Stimulated activated CD8-positive, alpha-beta memory T cell treated with anti-CD3 and anti-CD28 coated beads, Interleukin-4, amount 100 ng/mL, for 24 hours (primary cell): ENCODE data around the gene FXYD4.
"Not testable (repeated sequence)": the region's sequence is repeated elsewhere in the genome, so short reads cannot be mapped to it uniquely, and the experiment has no call there.

Source experiments
- DNase-seq: peaks from one replicate; pipeline ENCODE4 v3.0.0-alpha.2; 2020; ENCODE audit warnings: low read depth

Gene FXYD4, protein sequence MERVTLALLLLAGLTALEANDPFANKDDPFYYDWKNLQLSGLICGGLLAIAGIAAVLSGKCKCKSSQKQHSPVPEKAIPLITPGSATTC

DNA sequence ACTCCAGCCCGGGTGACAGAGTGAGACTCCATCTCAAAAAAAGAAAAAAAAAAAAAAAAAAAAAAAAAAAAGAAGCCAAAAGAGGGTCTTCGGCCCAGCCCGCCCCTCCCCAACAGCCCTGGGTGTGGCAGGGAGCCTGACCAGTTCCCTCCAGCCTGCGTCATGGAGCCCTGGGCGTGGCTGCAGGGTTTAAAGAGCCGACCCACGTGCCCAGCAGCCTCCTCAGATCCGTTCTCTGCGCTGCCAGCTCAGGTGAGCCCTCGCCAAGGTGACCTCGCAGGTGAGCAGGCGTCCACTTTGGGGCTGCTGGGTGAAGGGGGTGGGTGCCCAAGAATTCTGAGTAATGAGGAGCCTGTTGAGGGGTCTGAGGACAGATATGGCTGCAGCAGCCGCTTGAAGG lies at the start of gene FXYD4:
Gene FXYD4, plus strand, starts transcription at position 219 of the 400 bp plus-strand sequence. CDS start 2,111 bp downstream, outside the sequence.
- no peak for DNase-seq

DNA sequence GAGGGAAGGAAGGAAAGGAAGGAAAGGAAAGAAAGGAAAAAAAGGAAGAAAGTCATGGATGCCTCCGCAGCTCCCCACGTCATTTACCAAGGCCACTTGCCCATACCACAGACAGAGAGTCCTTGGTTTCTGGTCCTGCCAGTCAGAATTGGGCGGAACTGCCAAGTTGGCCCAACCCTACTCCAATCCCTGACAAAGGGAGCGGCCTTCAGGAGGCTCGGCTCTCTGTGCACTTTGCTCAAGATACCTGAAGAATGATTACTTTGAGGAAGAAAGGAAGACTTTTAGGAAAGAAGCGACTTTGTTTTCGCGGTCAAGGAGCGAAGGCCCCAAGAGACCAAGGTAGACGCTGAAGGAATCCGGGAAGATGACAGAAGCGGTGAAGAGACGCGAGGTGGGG lies 49.1 kb upstream of the FXYD4 start:
- no peak for DNase-seq

DNA sequence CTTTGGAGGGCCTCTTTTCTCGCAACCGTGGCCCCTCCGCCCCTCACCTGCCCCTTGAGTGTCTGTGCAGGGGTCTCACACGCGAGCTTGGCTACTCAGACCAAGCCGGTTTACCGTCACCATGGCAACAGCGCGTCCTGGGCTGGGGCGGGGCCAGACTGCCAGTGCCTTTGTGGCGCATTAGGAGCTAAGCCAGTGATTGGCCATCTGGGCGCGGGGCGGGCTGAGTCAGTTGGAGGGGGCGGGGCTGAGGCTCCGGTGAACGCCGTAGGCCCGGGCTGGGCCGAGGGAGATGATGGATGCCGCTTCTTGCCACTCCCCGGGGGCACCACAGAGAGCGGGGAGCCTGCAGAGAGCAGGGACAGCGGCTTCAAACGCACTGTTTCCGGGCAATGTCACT lies 48.7 kb upstream of the FXYD4 start:
- DNase-seq, result peak; percentile 65

DNA sequence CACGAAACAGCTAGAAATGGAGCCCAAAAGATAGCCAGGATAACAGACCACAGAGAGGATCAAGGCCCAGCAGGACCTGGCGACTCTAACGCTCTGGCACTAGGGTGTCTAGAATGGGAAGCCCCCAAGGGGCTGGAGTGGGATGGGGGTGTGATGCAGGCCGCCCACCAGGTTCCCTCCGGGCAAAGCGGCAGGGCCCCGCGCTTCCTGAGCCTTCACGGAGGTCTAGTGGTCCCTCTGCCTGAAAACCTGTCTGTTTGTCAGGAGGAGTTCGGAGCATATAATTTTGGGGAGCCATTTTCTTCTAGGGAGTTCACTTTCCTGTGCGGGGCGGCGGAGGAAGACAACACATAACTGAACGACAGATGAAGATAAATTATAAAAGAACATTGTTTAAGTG lies 48.2 kb upstream of the FXYD4 start:
- DNase-seq, result no peak

DNA sequence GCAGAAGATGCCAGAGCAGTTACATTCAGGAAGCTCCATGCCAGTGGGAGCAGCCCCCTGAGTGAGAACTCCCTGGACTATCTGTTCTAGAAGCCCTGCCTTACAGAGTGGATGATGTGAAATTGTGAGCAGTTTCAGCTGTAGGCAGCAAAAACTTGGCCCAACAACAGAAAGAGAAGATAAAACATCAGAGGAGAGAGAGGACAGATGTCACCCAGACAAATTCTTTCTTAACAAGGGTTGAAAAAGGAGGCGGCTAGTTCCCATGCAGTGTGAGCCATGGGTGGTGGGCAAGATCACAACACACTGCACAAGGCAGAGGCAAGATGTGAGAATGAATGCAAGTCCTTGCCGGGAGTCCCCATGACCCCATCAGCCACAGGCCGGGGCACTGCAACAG lies 46.6 kb upstream of the FXYD4 start:
- no peak for DNase-seq

DNA sequence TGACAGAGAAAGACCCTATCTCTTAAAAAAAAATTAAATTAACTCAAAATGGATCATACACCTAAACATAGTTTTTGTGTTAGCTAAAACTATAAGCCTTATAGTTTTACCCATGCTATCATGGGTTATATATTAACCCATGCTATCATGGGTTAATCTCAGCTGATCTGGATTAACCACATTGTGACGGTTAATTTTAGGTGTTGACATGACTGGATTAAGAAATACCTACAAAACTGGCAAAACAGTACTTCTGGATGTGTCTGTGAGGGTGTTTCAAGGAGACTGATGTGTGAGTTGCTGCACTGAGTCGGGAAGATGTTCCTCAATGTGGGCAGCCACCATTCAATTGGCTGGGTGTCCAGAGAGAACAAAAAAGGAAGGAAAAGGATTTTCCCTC lies 44.3 kb upstream of the FXYD4 start:
- DNase-seq, result no peak

DNA sequence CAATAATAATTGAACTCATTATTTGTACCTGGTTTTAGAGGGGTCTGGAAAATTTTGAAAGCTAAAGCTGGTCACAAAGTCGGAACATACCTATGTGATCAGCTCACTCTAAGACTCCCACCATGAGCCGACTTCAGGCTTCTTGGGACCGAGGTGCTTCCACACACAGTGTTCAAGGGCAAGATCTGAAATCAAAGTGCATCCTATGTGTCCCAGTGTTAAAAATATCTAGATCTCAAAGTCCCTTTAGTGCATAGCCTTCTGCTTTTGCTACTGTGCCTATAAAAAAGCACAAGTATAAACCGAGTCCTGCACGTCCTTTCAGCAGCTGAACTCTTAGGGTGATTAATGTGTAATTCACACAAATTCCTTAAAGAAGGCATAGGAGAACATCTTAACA lies 43.5 kb upstream of the FXYD4 start:
- DNase-seq, result no peak

DNA sequence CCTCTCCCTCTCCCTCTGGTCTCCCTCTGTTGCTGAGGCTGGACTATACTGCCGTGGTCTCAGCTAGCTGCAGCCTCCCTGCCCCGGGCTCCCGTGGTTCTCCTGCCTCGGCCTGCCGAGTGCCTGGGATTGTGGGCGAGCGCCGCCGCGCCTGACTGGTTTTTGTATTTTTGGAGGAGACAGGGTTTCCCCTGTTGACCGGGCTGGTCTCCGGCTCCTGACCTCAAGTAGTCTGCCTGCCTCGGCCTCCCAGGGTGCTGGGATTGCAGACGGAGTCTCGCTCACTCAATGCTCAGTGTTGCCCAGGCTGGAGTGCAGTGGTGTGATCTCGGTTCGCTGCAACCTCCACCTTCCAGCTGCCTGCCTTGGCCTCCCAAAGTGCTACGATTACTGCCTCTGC lies 42.6 kb upstream of the FXYD4 start:
- not testable (repeated sequence) for DNase-seq

DNA sequence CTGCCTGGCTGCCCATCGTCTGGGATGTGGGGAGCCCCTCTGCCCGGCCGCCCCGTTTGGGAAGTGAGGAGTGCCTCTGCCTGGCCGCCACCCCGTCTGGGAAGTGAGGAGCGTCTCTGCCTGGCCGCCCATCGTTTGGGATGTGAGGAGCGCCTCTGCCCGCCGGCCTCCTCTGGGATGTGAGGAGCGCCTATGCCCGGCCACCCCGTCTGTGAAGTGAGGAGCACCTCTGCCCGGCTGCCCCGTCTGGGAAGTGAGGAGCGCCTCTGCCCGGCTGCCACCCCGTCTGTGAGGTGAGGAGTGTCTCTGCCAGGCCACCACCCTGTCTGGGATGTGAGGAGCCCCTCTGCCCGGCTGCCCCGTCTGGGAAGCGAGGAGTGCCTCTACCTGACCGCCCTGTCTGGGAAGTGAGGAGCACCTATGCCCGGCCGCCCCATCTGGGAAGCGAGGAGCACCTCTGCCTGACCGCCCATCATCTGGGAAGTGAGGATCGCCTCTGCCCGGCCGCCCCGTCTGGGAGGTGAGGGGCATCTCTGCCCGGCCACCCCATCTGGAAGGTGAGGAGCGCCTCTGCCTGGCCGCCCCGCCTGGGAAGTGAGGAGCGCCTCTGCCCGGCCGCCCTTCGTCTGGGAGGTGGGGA lies 42.1 kb upstream of the FXYD4 start:
- DNase-seq, result not testable (repeated sequence)

DNA sequence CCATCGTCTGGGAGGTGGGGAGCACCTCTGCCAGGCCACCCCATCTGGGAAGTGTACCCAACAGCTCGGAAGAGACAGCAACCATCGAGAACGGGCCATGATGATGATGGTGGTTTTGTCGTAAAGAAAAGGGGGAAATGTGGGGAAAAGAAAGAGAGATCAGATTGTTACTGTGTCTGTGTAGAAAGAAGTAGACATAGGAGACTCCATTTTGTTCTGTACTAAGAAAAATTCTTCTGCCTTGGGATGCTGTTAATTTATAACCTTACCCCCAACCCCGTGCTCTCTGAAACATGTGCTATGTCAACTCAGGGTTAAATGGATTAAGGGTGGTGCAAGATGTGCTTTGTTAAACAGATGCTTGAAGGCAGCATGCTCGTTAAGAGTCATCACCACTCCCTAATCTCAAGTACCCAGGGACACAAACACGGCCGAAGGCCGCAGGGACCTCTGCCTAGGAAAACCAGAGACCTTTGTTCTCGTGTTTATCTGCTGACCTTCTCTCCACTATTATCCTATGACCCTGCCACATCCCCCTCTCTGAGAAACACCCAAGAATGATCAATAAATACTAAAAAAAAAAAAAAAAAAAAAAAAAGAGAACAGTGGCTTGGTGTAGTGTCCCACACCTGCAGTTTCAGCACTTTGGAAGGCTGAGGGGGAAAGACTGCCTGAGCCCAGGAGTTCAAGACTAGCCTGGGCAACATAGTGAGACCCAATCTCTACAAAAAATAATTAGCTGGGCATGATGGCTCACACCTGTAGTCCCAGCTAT lies 41.2 kb upstream of the FXYD4 start:
- not testable (repeated sequence) for DNase-seq

DNA sequence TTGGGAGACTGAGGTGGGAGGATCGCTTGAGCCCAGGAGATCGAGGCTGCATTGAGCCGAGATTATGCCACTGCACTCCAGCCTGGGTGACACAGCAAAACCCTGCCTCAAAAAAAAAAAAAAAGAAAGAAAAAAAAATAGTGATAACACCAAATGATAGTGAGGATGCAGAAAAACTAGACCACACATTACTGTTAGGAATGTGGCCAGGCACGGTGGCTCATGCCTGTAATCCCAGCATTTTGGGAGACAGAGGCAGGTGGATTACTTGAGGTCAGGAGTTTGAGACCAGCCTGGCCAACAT lies 40.7 kb upstream of the FXYD4 start:
- DNase-seq, result not testable (repeated sequence)

DNA sequence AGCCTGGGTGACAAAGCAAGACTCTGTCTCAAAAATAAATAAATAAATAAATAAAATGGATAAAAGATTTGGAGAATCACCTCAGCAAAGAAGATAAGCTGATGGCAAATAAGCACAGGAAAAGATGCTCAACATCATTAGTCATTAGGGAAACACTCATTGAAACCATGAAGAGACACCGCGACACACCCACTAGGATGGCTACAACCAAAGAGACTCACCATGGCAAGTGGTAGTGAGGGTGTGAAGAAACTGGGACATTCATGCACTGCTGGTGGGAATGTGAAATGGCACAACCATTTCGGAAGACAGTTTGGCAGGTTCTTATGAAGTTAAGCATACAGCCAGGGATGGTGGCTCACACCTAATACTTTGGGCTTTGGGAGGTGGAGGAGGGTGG lies 37.8 kb upstream of the FXYD4 start:
- DNase-seq, result no peak

DNA sequence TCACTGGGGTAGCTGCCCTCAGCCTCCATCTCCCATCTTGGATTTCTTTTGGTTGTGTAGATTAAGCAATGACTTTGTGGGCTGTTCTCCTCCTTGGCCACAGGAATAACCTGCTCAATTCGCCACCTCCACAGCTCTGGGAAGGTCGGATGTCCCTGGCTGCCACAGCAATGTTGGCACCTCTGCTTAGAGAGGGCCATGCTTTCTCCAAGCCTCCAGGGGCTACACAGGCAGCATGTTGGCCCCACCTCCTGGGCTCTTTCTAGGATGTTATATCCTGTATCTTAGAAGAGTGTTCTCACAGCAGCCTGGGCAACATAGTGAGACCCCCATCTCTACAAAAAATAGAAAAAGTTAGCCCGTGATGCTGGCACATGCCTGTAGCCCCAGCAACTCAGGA lies 35.4 kb upstream of the FXYD4 start:
- no peak for DNase-seq

DNA sequence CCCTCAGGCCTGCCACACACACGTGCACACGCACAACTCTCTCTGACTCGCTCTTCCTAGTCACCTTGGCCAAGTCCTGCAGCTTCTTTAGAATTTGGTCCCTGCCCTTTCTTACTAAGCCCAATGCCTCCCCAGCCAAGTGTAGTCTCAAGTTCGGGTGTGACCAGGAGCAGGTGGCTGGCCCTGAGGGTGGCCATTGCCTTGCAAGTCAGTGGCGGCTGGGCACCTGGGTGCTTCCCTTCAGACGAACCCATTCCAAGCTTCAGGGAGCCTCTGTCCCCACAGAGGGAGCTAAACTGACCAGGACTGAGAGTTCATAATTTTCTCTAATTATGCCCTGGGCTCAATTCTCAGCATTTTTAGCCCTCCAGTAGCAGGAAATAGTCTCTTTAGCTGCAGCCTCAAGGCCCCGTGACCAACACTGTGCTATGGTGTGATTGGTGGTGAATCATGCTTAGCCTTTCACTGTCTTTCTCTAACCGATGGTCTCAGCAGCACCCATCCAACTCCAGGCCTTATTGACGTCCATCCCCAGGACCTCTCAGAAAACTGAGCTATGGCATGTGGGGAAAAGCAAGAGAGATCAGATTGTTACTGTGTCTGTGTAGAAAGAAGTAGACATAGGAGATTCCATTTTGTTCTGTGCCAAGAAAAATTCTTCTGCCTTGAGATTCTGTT lies 34.7 kb upstream of the FXYD4 start:
- DNase-seq, result no peak

DNA sequence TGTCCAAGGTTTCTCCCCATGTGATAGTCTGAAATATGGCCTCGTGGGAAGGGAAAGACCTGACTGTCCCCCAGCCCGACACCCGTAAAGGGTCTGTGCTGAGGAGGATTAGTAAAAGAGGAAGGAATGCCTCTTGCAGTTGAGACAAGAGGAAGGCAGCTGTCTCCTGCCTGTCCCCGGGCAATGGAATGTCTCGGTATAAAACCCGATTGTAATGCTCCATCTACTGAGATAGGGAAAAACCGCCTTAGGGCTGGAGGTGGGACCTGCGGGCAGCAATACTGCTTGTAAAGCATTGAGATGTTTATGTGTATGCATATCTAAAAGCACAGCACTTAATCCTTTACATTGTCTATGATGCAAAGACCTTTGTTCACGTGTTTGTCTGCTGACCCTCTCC lies 33.9 kb upstream of the FXYD4 start:
- not testable (repeated sequence) for DNase-seq

DNA sequence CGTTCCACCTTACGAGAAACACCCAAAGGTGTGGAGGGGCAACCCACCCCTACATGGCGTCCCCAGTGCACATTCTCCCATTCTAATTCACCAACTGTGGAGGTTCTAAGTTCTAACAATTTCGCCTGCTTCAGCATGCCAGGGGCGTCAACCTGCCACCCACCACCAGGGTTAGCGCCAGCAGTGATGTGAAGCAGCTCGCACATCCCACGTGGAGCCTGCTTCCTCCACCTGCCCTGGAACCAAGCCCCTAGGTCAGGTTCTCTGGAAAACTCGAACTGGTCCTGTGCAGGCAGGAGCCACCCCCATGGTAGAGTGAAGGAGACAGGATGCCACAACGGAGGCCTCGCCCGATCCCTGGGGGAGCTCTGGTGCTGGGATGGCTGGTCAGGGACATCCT lies 33.3 kb upstream of the FXYD4 start:
- DNase-seq, result no peak

DNA sequence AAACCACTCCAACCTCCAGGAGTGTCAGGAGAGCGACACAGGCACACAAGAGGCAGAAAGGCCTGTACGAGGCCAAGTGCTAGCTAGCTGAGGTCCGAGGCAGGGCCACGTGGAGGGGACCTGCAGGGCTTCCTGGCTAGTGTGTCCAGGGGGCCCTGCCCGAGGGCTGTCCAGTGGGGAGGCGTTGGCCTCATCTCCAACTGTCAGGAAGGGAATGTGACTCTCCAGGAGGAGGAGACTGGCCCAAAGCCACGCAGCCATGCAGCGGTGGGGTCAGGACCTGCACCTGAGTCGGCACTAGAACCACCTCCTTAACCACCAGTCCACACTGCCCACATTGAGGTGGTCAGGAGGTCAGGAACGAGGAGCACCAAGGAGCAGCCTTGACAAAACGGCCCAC lies 32.3 kb upstream of the FXYD4 start:
- no peak for DNase-seq

DNA sequence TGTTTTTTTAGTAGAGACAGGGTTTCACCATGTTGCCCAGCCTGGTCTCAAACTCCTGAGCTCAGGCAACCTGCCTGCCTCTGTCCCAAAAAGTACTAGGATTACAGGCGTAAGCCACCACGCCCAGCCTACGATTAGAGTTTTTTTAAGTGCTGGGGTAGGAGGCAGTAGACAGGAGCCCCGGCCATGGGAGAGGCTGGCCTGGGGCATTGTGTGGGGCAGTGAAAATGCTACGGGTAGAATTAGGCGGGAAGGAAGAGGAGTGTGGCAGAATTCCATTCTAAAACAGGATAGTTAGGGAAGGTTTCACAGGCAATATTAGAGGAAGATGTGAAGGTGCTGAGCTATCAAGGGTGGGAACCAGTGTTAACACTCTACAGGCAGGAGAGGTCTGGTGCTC lies 31.3 kb upstream of the FXYD4 start:
- DNase-seq, result no peak

DNA sequence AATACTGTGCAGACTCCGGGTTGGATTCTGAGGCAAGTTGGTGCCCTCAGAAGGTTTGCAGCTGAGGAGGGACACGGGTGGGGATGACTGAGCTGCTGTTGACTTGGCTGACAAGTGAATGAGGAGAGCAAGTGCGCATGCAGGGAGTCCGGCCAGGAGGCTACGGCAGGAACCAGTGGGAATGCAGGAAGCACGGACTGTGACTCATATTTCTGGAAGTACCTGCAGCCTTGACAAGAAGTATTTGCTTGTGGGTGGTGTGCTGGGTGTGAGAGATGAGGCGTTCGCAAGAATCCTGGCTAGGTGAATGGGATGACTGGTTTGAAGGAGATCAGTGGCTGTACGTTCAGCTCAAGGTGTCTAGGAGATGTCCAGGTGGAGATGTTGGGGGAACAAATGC lies 30.8 kb upstream of the FXYD4 start:
- no peak for DNase-seq

DNA sequence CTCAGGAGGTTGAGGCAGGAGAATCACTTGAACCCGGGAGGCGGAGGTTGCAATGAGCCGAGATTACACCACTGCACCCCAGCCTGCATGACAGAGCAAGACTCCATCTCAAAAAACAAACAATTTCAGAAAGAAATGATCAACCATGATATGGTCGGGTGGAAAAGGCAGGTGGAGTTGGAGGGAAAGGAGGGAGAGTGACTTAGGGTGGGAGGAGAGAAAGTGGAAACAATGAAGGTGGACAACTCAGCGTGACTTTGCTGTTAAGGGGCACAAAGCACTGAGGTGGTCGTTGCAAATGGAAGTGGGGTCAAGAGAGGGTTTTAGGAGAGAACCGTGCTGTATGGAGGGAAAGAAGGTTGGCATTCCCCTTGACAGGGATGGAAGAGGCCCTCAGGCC lies 30.0 kb upstream of the FXYD4 start:
- DNase-seq, result no peak

DNA sequence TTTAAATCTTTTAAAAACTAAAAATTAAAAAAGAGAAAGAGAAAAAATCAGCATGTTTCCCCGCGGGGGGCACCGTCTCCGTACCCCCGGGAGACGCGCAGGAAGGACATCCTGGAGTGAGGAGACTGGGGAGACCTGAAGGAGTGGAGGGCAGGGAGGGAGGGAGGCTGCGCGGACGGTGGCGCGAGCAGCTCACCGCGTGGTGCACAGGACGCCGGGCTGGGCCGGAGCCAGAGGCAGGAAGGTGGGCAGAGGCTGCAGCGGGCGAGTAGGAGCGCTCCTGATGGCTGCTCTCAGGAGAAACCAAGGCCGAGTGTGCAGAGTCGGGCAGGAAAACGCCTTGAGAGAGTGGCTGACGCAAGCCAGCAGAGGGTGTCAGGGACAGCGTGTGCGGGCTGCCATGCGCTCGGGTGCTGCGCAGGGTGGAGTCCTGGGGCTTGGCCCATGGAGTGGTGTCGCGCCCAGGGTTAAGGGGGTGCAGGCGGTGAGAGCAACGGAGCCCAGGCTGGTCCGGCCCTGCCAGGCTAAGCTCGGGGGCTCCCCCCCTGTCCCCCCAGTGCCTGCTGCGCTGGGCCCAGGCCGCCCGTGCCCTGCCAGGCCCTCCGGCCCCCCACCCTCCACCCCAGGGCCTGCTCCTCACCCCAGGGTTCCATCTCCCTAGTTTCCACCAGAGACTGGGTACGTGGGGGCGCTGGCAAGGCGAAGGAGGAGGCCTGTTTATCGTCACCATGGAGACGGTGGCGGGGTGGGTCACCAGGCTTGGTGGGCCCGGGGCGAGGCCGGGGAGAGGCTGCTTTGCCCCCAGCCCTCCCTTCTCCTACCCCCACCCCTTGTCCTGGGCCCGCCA lies 28.9 kb upstream of the FXYD4 start:
- DNase-seq, result no peak

DNA sequence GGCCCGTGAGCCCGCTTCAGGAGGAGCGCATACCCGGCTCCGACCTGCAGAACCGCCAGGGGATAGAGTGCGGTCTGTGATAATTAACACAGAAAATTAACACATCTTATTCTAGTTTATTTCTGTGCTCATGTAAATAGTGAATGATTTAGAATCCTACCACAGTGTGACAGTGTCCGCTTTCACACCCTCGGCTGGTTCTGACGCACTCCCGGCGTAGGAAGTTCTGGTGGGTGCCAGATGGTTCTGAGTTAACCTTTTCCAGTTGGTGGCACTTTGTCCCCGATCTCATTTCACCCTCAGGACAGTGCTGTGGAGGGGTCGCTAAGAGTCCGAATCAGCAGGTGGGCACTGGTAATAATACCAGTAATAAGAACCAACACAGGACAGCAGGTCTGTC lies 28.3 kb upstream of the FXYD4 start:
- DNase-seq, result no peak
